Omental fat pad (tissue), 4 donors: ENCODE measurements around the gene TP73. TPM values are rescaled to one million over a fixed set of nuclear protein-coding genes. Genes with fewer than 3 reads are reported as not detected.
A peak's percentile ranks its signal among the peaks of the same experiment; 100 is the strongest.
"Not testable (repeated sequence)": the region's sequence is repeated elsewhere in the genome, so short reads cannot be mapped to it uniquely, and the experiment has no call there.

Experiments
- ATAC-seq: fragments of 150-250 bp; one replicate; pipeline ENCODE4 v1.9.1; 2016; ENCODE audit warnings: mild to moderate bottlenecking, moderate library complexity; ENCODE audit not compliant: low FRiP score
- DNase-seq: peaks from one replicate; pipeline ENCODE4 v3.0.0-alpha.2; 2019; ENCODE audit warnings: low spot score
- total RNA-seq, 4 donors: library from RNA; depleted of rRNA; stranded (reverse); fragments of >200 nt; gene quantifications; one replicate each; pipeline ENCODE4 v1.1.0, GENCODE V29; 2016
- TF ChIP-seq, protein P1 (sequence below), 3 donors: fragments of 450-650 bp; IDR thresholded peaks; one replicate each; pipeline ENCODE4 v1.5.1; 2016 to 2017; ENCODE audit warnings: antibody characterized with exemption in 3 of 3, mild to moderate bottlenecking in 3 of 3, moderate library complexity in 2 of 3

TP73 gene
- total RNA-seq, 4 donors from 2014 or later, result not detected

DNA sequence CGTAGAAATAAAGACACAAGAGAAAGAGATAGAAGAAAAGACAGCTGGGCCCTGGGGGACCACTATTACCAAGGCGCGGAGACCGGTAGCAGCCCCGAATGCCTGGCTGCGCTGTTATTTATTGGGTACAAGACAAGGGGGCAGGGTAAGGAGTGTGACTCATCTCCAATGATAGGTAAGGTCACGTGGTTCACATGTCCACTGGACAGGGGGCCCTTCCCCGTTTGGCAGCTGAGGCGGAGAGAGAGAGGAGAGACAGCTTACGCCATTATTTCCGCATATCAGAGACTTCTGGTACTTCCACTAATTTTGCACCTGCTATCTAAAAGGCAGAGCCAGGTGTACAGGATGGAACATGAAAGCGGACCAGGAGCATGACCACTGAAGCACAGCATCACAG is 31.6 kb upstream of the TP73 start:
- ATAC-seq, result no peak
- DNase-seq, result no peak
- TF ChIP-seq, protein P1, sequence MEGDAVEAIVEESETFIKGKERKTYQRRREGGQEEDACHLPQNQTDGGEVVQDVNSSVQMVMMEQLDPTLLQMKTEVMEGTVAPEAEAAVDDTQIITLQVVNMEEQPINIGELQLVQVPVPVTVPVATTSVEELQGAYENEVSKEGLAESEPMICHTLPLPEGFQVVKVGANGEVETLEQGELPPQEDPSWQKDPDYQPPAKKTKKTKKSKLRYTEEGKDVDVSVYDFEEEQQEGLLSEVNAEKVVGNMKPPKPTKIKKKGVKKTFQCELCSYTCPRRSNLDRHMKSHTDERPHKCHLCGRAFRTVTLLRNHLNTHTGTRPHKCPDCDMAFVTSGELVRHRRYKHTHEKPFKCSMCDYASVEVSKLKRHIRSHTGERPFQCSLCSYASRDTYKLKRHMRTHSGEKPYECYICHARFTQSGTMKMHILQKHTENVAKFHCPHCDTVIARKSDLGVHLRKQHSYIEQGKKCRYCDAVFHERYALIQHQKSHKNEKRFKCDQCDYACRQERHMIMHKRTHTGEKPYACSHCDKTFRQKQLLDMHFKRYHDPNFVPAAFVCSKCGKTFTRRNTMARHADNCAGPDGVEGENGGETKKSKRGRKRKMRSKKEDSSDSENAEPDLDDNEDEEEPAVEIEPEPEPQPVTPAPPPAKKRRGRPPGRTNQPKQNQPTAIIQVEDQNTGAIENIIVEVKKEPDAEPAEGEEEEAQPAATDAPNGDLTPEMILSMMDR (IDR thresholded peaks at IDR 0.05), result no peak

DNA sequence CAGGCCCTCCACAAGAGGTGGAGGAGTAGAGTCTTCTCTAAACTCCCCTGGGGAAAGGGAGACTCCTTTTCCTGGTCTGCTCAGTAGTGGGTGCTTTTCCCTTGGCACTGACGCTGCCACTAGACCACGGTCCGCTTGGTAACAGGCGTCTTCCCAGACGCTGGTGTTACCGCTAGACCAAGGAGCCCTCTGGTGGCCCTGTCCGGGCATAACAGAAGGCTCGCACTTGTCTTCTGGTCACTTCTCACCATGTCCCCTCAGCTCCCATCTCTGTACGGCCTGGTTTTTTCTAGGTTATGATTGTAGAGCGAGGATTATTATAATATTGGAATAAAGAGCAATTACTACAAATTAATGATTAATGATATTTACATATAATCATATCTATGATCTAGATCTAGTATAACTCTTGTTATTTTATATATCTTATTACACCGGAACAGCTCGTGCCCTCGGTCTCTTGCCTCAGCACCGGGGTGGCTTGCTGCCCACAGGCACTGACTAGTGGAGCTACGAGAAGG is 31.1 kb upstream of the TP73 start:
- DNase-seq, result not testable (repeated sequence)

DNA sequence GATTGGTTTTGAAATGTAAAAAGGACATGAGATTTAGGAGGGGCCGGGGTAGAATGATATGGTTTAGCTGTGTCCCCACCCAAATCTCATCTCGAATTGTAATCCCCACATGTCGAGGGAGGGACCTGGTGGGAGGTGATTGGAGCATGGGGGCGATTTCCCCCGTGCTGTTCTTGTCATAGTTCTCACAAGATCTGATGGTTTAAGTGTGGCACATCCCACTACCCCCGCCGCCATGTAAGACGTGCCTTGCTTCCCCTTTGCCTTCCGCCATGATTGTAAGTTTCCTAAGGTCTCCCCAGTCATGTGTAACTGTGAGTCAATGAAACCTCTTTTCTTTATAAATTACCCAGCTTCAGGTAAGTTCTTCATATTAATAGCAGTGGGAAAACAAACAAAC is 30.2 kb upstream of the TP73 start:
- ATAC-seq, DNase-seq: not testable (repeated sequence)

More for the DNA sequence above, 31.1 kb upstream of the TP73 start:
- ATAC-seq, result not testable (repeated sequence)

DNA sequence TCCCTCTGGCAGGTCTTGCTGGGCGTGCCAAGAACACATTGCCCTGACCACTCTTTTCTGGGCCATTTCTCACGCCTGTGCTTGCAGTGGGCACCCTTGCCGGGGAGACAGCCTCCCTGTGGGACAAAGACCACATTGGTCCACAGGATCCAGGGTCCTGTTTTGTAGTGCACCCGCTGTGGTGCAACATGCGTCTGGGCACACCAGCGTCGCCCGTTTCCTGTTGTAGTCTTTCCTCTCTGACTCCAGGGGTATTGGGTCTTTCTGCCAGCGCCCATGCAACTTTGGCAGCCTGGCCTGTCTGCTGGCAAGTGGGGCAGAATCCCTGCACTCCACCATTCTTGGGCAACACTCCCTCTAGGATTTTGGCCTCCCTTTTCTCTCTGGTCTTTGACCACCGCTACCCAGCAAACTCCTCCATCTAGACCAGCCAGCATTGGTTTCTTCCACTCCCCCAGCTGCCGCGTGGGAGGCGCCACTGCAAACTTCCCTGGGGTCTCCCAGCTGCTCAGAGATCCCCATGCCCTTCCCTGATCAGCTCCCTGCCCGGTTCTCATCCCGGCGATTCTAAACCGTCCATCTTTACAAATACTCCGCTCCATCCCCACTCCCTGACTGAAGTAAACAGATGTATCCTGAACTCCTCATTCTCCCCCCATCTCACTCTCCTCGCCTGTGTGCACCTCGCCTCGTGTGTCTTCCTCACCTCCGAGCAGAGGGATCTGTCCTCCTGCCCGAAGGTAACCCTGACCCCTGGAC is 28.7 kb upstream of the TP73 start:
- TF ChIP-seq, protein P1 (IDR thresholded peaks at IDR 0.05), result no peak
- ATAC-seq (peak; percentile 1), DNase-seq (no peak)

DNA sequence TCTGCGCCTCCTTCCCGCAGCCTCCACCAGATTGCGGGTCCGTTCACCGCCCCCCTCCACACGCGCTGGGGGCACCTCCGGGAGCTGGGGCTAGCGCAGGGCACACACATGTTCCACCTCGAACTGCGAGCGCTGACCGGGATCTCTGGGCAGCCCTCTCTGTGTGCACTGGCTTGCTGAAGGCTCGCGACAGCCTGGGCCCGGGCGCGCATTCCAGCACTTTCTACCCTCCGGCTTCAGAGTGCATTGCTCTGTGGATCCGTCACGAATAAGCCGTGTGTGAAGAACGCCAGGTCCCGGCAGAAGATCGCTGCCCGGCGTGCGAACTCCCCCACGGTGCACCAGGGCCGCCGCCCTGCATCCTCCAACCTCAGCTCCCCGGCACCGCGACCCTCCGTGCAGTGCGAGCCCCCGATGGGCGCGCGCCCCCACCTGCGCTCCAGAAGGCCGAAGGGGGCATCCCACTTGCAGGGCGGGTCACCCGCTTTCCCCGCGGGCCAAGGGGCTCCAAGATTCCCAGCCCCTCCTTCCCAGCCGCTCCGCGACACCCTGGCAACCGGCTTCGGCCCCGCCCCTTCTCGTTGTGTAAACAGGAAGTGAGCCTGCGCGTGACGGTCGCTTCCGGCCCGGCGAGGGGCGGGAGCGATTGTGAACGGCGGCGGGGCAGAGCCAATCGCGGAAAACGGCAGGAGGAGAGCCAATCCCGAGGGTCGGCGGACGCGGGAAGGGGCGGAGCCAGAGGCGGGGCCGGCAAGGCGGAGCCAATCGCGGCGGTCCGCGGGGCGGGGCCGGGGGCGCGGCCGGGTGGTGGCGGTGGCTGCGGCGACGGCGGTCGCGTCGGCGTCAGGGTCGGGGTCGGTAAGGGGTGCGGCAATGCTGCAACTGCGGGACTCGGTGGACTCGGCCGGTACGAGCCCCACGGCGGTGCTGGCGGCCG is 27.8 kb upstream of the TP73 start, which contains the start of gene TPRG1L:
TSS of gene TPRG1L (plus strand) at position 816 of the 937 bp plus-strand sequence. CDS start at position 874, 58 bp downstream.
- TF ChIP-seq, protein P1 (IDR thresholded peaks at IDR 0.05), result no peak
- DNase-seq (peak; percentile 97), ATAC-seq (peak; percentile 96)

DNA sequence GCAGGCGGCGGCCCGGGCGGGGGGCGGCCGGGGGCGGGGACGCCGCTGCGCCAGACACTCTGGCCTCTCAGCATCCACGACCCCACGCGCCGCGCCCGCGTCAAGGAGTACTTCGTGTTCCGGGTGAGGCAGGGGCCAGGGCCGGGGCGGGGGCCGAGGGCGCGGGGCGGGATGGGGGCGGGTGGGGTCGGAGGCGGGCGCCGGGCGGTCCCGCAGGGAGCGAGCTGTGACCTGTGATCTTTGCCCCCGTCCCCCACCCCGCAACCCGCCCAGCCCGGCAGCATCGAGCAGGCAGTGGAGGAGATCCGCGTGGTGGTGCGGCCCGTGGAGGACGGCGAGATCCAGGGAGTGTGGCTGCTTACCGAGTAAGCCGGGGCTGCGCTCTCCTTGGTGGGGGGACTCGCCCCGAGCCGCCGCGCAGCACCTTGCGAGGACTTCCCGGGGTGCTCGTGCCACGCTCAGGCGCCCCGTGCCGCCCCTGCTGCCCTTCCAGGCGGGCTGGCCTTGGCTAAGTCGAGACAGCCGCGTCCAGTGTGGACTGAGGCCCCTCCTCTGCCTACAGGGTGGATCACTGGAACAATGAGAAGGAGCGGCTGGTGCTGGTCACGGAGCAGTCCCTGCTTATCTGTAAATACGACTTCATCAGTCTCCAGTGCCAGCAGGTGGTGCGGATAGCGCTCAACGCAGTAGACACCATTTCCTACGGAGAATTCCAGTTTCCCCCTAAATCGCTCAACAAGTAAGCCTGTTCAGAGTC is 27.0 kb upstream of the TP73 start:
- ATAC-seq (peak; percentile 17), DNase-seq (no peak)
- TF ChIP-seq, protein P1 (IDR thresholded peaks at IDR 0.05), result no peak

DNA sequence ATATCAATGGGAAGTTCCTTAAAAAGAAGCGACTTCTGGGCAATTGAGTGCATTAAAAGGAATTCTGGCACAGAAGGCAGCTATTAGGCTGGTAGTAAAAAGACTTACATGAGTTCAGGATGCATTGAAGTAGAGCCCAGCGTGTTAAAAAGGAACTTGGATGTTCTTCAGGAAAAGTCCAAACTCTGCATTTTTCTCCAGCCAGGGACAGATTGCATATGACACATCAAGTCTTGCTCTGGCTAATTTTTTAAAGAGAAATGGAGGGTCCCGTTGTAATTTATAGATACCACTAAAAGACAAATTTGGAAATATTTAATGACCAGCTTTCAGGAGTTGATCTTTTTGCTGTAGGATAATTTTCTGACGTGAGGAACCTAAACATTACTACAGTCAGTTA is 26.3 kb upstream of the TP73 start:
- TF ChIP-seq, protein P1 (IDR thresholded peaks at IDR 0.05), result no peak
- ATAC-seq (no peak), DNase-seq (no peak)
